ENCODE measurements around the gene CHAF1B. TPM values are rescaled to one million over a fixed set of nuclear protein-coding genes. Genes with fewer than 3 reads are reported as not detected.
"Not testable (repeated sequence)": the region's sequence is repeated elsewhere in the genome, so short reads cannot be mapped to it uniquely, and the experiment has no call there.

CHAF1B gene
- total and polyA plus RNA-seq, 2 donors (not counting 3 experiments of a cell fraction or from before 2014, with no cell fraction given), result 7.0 to 13.0 TPM

- FAIRE-seq, result peak; percentile 52
- CTCF ChIA-PET, result interaction anchor here (0.8 to 1.4 kb wide), 3 partner anchors 14 to 248 kb away, joined by 3 to 4 read pairs (median 4); no protein-coding TSS in a partner anchor
- peaks cover 5% of the 10 kb centered on the region for H3K4me1 ChIP-seq (ENCODE audit: control insufficient read depth, extremely low read depth, insufficient read depth, low read length)
- POLR2A ChIA-PET, result no interaction called here
- BruUV-seq (replicated peaks), result no TSS peak
- no peak overlapping the region for H3K9ac ChIP-seq (replicated peaks; ENCODE audit: extremely low read depth, insufficient read depth, low read length)
- no peaks in the 10 kb centered on the region for H3K9me1 ChIP-seq (replicated peaks; ENCODE audit: control insufficient read depth, extremely low read depth, insufficient read depth, low read length)
- peaks cover 2% of the 10 kb centered on the region for H3K79me2 ChIP-seq (ENCODE audit: control insufficient read depth, insufficient read depth, low read length)
- no peak overlapping the region for H2AFZ ChIP-seq (ENCODE audit: low read depth, low read length)
- no peaks in the 10 kb centered on the region for H3K36me3 ChIP-seq (ENCODE audit: control insufficient read depth in 2 of 2, extremely low read depth in 1 of 2, insufficient read depth in 2 of 2, low read length in 2 of 2)
- H4K20me1 ChIP-seq (replicated peaks; ENCODE audit: control insufficient read depth, extremely low read depth, insufficient read depth, low read length), result no peaks in the 10 kb centered on the region
- TF ChIP-seq MYC (IDR thresholded peaks at IDR 0.05; ENCODE audit: low read depth, low read length), result no peak
- TF ChIP-seq FOS (IDR thresholded peaks at IDR 0.05; ENCODE audit: borderline replicate concordance, insufficient read depth, low read length), result no peak
- TF ChIP-seq MAX (IDR thresholded peaks at IDR 0.05; ENCODE audit: insufficient read depth, insufficient read length), result no peak
- TF ChIP-seq POLR2AphosphoS5 (IDR thresholded peaks at IDR 0.05; ENCODE audit: insufficient read depth, low read depth, low read length), result no peak
- TF ChIP-seq EZH2 (IDR thresholded peaks at IDR 0.05; ENCODE audit: borderline replicate concordance, low read depth, low read length, severe bottlenecking), result no peak
- TF ChIP-seq POLR2A (IDR thresholded peaks at IDR 0.05; ENCODE audit: low read depth, low read length), result no peak
- TF ChIP-seq CTCF (IDR thresholded peaks at IDR 0.05; ENCODE audit: extremely low read depth in 1 of 2, insufficient read depth in 1 of 2, low read depth in 1 of 2, low read length in 2 of 2), result no peak
- no peak for TF ChIP-seq JUN (IDR thresholded peaks at IDR 0.05; ENCODE audit: borderline replicate concordance, insufficient read depth, insufficient read length, low read depth)
- no peak for TF ChIP-seq GATA2 (IDR thresholded peaks at IDR 0.05; ENCODE audit: insufficient read depth, insufficient read length, low read depth, low read length)
- dilution Hi-C loops (cut with MboI; ENCODE audit: extremely low pct_ligation_motif_present, low sequenced_read_pairs) (no loop called here), intact Hi-C loops (cut with micrococcal nuclease) (no loop called here)
- H3K27ac ChIP-seq (ENCODE audit: insufficient read depth, low read depth, low read length), result no peak overlapping the region
- H3K4me3 ChIP-seq (replicated peaks in 1 of 3; ENCODE audit: insufficient read depth in 1 of 3, low read depth in 1 of 3, low read length in 3 of 3), result no peak overlapping the region
- H3K27me3 ChIP-seq (ENCODE audit: control insufficient read depth in 2 of 2, insufficient read depth in 2 of 2, low read length in 2 of 2), result no peaks in the 10 kb centered on the region
- no peaks in the 10 kb centered on the region for H3K9me3 ChIP-seq (replicated peaks; ENCODE audit: control insufficient read depth, insufficient read depth, low read length)
- DNase-seq (ENCODE audit: low read depth, low spot score), result no peak
- H3K4me2 ChIP-seq (ENCODE audit: insufficient read depth, low read length), result no peak overlapping the region
These were observed 3.6 kb downstream of the CHAF1B start for GRCh38 chr21:36388835-36389234.

GRCh38 chr21:36391649-36392048, 6.5 kb downstream of the CHAF1B start:
- H3K9ac ChIP-seq (replicated peaks; ENCODE audit: extremely low read depth, insufficient read depth, low read length); H3K36me3 ChIP-seq (ENCODE audit: control insufficient read depth in 2 of 2, extremely low read depth in 1 of 2, insufficient read depth in 2 of 2, low read length in 2 of 2); H3K4me3 ChIP-seq (replicated peaks in 1 of 3; ENCODE audit: insufficient read depth in 1 of 3, low read depth in 1 of 3, low read length in 3 of 3); DNase-seq (ENCODE audit: low read depth, low spot score); H3K9me3 ChIP-seq (replicated peaks; ENCODE audit: control insufficient read depth, insufficient read depth, low read length); H3K27ac ChIP-seq (ENCODE audit: insufficient read depth, low read depth, low read length); FAIRE-seq; H3K79me2 ChIP-seq (ENCODE audit: control insufficient read depth, insufficient read depth, low read length); H3K9me1 ChIP-seq (replicated peaks; ENCODE audit: control insufficient read depth, extremely low read depth, insufficient read depth, low read length); H4K20me1 ChIP-seq (replicated peaks; ENCODE audit: control insufficient read depth, extremely low read depth, insufficient read depth, low read length); BruUV-seq (replicated peaks); H3K4me2 ChIP-seq (ENCODE audit: insufficient read depth, low read length); H3K4me1 ChIP-seq (ENCODE audit: control insufficient read depth, extremely low read depth, insufficient read depth, low read length); dilution Hi-C loops (cut with MboI; ENCODE audit: extremely low pct_ligation_motif_present, low sequenced_read_pairs); H3K27me3 ChIP-seq (ENCODE audit: control insufficient read depth in 2 of 2, insufficient read depth in 2 of 2, low read length in 2 of 2); POLR2A ChIA-PET; H2AFZ ChIP-seq (ENCODE audit: low read depth, low read length); intact Hi-C loops (cut with micrococcal nuclease): not testable (repeated sequence)
- CTCF ChIA-PET, result interaction anchor here (1.2 kb wide), 1 partner anchor 11 kb away, joined by 6 read pairs; no protein-coding TSS in a partner anchor
